Measurements from ENCODE around the gene NBAS. TPM values are rescaled to one million over a fixed set of nuclear protein-coding genes. Genes with fewer than 3 reads are reported as not detected.
"Not testable (repeated sequence)": the region's sequence is repeated elsewhere in the genome, so short reads cannot be mapped to it uniquely, and the experiment has no call there.

Gene NBAS
- total and polyA plus RNA-seq, 2 donors (not counting 1 experiment from before 2014, with no cell fraction given) = 27.0 to 124 TPM

GRCh38 chr2:15543053-15543452, 18.1 kb downstream of the NBAS start:
- Histone ChIP-seq H3K79me2 (ENCODE audit: control insufficient read depth, insufficient read depth, low read length) (no peaks in the 10 kb centered on the region), H2AFZ (ENCODE audit: low read length) (no peak overlapping the region), H3K27ac (ENCODE audit: insufficient read depth, low read length) (no peak overlapping the region), H3K4me1 (ENCODE audit: control insufficient read depth, extremely low read depth, insufficient read depth, low read length) (no peaks in the 10 kb centered on the region), H4K20me1 (ENCODE audit: control insufficient read depth, extremely low read depth, insufficient read depth, low read length) (no peaks in the 10 kb centered on the region), H3K9ac (ENCODE audit: insufficient read depth, low read length) (no peak overlapping the region), H3K4me2 (ENCODE audit: extremely low read depth, insufficient read depth, low read length) (no peak overlapping the region), H3K27me3 (ENCODE audit: control insufficient read depth, insufficient read depth, low read length) (no peaks in the 10 kb centered on the region), H3K4me3 (replicated peaks in 1 of 4; ENCODE audit: control extremely low read depth in 1 of 4, insufficient read depth in 1 of 4, low read depth in 3 of 4, low read length in 4 of 4) (no peak overlapping the region), H3K9me3 (ENCODE audit: control insufficient read depth, insufficient read depth, low read depth, low read length) (no peaks in the 10 kb centered on the region), H3K36me3 (ENCODE audit: control insufficient read depth, insufficient read depth, low read length) (no peaks in the 10 kb centered on the region)
- DNase-seq (ENCODE audit: low read depth in 2 of 2) = no peak
- TF ChIP-seq CTCF (conservative IDR thresholded peaks at IDR 0.05 in 1 of 2, IDR thresholded peaks at IDR 0.05 in 1 of 2; ENCODE audit: low read depth in 1 of 2, low read length in 2 of 2) (no peak), EZH2 (IDR thresholded peaks at IDR 0.05; ENCODE audit: low read length, missing control alignments) (no peak)

- not testable (repeated sequence) for H3K36me3 ChIP-seq (ENCODE audit: control insufficient read depth, insufficient read depth, low read length); H3K4me2 ChIP-seq (ENCODE audit: extremely low read depth, insufficient read depth, low read length); H3K79me2 ChIP-seq (ENCODE audit: control insufficient read depth, insufficient read depth, low read length); DNase-seq (ENCODE audit: low read depth in 2 of 2); H3K9ac ChIP-seq (ENCODE audit: insufficient read depth, low read length); H3K27ac ChIP-seq (ENCODE audit: insufficient read depth, low read length); H3K27me3 ChIP-seq (ENCODE audit: control insufficient read depth, insufficient read depth, low read length); H4K20me1 ChIP-seq (ENCODE audit: control insufficient read depth, extremely low read depth, insufficient read depth, low read length); H3K9me3 ChIP-seq (ENCODE audit: control insufficient read depth, insufficient read depth, low read depth, low read length); H2AFZ ChIP-seq (ENCODE audit: low read length); H3K4me3 ChIP-seq (replicated peaks in 1 of 4; ENCODE audit: control extremely low read depth in 1 of 4, insufficient read depth in 1 of 4, low read depth in 3 of 4, low read length in 4 of 4); H3K4me1 ChIP-seq (ENCODE audit: control insufficient read depth, extremely low read depth, insufficient read depth, low read length)
These were observed 18.9 kb downstream of the NBAS start for GRCh38 chr2:15542269-15542668.

- not testable (repeated sequence) for H4K20me1 ChIP-seq (ENCODE audit: control insufficient read depth, extremely low read depth, insufficient read depth, low read length); H3K36me3 ChIP-seq (ENCODE audit: control insufficient read depth, insufficient read depth, low read length); H3K79me2 ChIP-seq (ENCODE audit: control insufficient read depth, insufficient read depth, low read length); H3K4me3 ChIP-seq (replicated peaks in 1 of 4; ENCODE audit: control extremely low read depth in 1 of 4, insufficient read depth in 1 of 4, low read depth in 3 of 4, low read length in 4 of 4); H3K9ac ChIP-seq (ENCODE audit: insufficient read depth, low read length); H3K27me3 ChIP-seq (ENCODE audit: control insufficient read depth, insufficient read depth, low read length); DNase-seq (ENCODE audit: low read depth in 2 of 2); H3K4me2 ChIP-seq (ENCODE audit: extremely low read depth, insufficient read depth, low read length); H3K27ac ChIP-seq (ENCODE audit: insufficient read depth, low read length); H3K4me1 ChIP-seq (ENCODE audit: control insufficient read depth, extremely low read depth, insufficient read depth, low read length); H2AFZ ChIP-seq (ENCODE audit: low read length); H3K9me3 ChIP-seq (ENCODE audit: control insufficient read depth, insufficient read depth, low read depth, low read length)
These were observed 20.6 kb downstream of the NBAS start for GRCh38 chr2:15540523-15540922.

- Histone ChIP-seq H3K36me3 (ENCODE audit: control insufficient read depth, insufficient read depth, low read length) (no peaks in the 10 kb centered on the region), H3K27me3 (ENCODE audit: control insufficient read depth, insufficient read depth, low read length) (no peaks in the 10 kb centered on the region)
- DNase-seq (ENCODE audit: low read depth in 2 of 2) = no peak
These were observed 21.1 kb downstream of the NBAS start for GRCh38 chr2:15539999-15540398.

More at GRCh38 chr2:15539999-15540398, 21.1 kb downstream of the NBAS start:
- H3K4me3 ChIP-seq (replicated peaks in 1 of 4; ENCODE audit: control extremely low read depth in 1 of 4, insufficient read depth in 1 of 4, low read depth in 3 of 4, low read length in 4 of 4) = no peak overlapping the region
- no peaks in the 10 kb centered on the region for H3K9me3 ChIP-seq (ENCODE audit: control insufficient read depth, insufficient read depth, low read depth, low read length)
- no peaks in the 10 kb centered on the region for H4K20me1 ChIP-seq (ENCODE audit: control insufficient read depth, extremely low read depth, insufficient read depth, low read length)
- no peak overlapping the region for H3K4me2 ChIP-seq (ENCODE audit: extremely low read depth, insufficient read depth, low read length)
- no peaks in the 10 kb centered on the region for H3K4me1 ChIP-seq (ENCODE audit: control insufficient read depth, extremely low read depth, insufficient read depth, low read length)
- H3K9ac ChIP-seq (ENCODE audit: insufficient read depth, low read length) = no peak overlapping the region
- H2AFZ ChIP-seq (ENCODE audit: low read length) = no peak overlapping the region
- no peaks in the 10 kb centered on the region for H3K79me2 ChIP-seq (ENCODE audit: control insufficient read depth, insufficient read depth, low read length)
- H3K27ac ChIP-seq (ENCODE audit: insufficient read depth, low read length) = no peak overlapping the region
- no peak for TF ChIP-seq CTCF (conservative IDR thresholded peaks at IDR 0.05 in 1 of 2, IDR thresholded peaks at IDR 0.05 in 1 of 2; ENCODE audit: low read depth in 1 of 2, low read length in 2 of 2)
- no peak for TF ChIP-seq EZH2 (IDR thresholded peaks at IDR 0.05; ENCODE audit: low read length, missing control alignments)
